GOT3 (cell line): ENCODE data around the gene TMCC1.
"Not testable (repeated sequence)": the region's sequence is repeated elsewhere in the genome, so short reads cannot be mapped to it uniquely, and the experiment has no call there.

Source experiments
- DNase-seq: peaks from one replicate; lab custom pipeline; 2025; ENCODE audit warnings: mixed read lengths; lab: John Stamatoyannopoulos, UW

TMCC1 gene

GRCh38 chr3:129727707-129728106 is 165.8 kb downstream of the TMCC1 start:
- no peak for DNase-seq

GRCh38 chr3:129723558-129724324 is 169.8 kb downstream of the TMCC1 start:
- no peak for DNase-seq

- DNase-seq: no peak
These were observed 171.0 kb downstream of the TMCC1 start for GRCh38 chr3:129722527-129722926.

GRCh38 chr3:129718201-129718600 is 175.3 kb downstream of the TMCC1 start:
- DNase-seq: no peak

GRCh38 chr3:129715854-129716253 is 177.7 kb downstream of the TMCC1 start:
- no peak for DNase-seq

- no peak for DNase-seq
These were observed 185.1 kb downstream of the TMCC1 start for GRCh38 chr3:129708328-129708861.

GRCh38 chr3:129705274-129705673 is 188.2 kb downstream of the TMCC1 start:
- DNase-seq: no peak

- DNase-seq: no peak
These were observed 189.6 kb downstream of the TMCC1 start for GRCh38 chr3:129703913-129704312.

- DNase-seq: no peak
These were observed 190.4 kb downstream of the TMCC1 start for GRCh38 chr3:129702934-129703712.

- no peak for DNase-seq
These were observed 192.3 kb downstream of the TMCC1 start for GRCh38 chr3:129701161-129701560.

- no peak for DNase-seq
These were observed 193.9 kb downstream of the TMCC1 start for GRCh38 chr3:129699612-129700011.

GRCh38 chr3:129699199-129699598 is 194.3 kb downstream of the TMCC1 start:
- no peak for DNase-seq

GRCh38 chr3:129697229-129697969 is 196.1 kb downstream of the TMCC1 start:
- no peak for DNase-seq

GRCh38 chr3:129696430-129696829 is 197.1 kb downstream of the TMCC1 start:
- not testable (repeated sequence) for DNase-seq

- DNase-seq: no peak
These were observed 198.3 kb downstream of the TMCC1 start for GRCh38 chr3:129695230-129695629.

GRCh38 chr3:129694228-129694627 is 199.3 kb downstream of the TMCC1 start:
- no peak for DNase-seq

- no peak for DNase-seq
These were observed 200.8 kb downstream of the TMCC1 start for GRCh38 chr3:129692743-129693142.

- DNase-seq: no peak
These were observed 202.5 kb downstream of the TMCC1 start for GRCh38 chr3:129690963-129691362.

- DNase-seq: no peak
These were observed 203.1 kb downstream of the TMCC1 start for GRCh38 chr3:129690406-129690805.

- DNase-seq: no peak
These were observed 204.5 kb downstream of the TMCC1 start for GRCh38 chr3:129689036-129689435.

- no peak for DNase-seq
These were observed 205.1 kb downstream of the TMCC1 start for GRCh38 chr3:129688271-129688895.

GRCh38 chr3:129687586-129688125 is 205.9 kb downstream of the TMCC1 start:
- no peak for DNase-seq
